Embryonic facial prominence (tissue), 1 donor: ENCODE results near the gene EIF3D.

Experiments used
- DNase-seq: peaks from one replicate; pipeline ENCODE4 v3.0.0-alpha.2; 2016; ENCODE audit errors: extremely low spot score

Gene EIF3D

DNA sequence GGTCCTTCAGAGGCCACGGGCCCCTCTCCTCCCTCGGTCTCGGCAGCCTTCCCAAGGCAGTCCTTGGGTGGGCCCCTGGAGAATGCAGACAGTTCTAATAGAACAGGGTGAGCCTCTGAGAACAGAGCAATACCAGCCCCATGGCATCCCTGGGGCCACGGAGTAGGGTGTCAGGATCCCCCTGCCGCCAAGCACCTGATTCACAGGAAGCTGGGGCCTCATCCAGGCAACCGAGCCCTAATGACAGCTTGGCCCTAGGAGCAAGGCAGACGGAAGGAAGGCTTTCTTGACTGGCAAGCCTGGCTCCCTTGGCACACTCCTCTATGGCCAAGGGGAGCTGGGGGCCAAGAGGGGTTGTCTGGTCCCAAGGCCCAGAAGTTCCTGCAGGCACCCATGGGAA lies 62.7 kb downstream of the EIF3D start:
- DNase-seq: no peak

DNA sequence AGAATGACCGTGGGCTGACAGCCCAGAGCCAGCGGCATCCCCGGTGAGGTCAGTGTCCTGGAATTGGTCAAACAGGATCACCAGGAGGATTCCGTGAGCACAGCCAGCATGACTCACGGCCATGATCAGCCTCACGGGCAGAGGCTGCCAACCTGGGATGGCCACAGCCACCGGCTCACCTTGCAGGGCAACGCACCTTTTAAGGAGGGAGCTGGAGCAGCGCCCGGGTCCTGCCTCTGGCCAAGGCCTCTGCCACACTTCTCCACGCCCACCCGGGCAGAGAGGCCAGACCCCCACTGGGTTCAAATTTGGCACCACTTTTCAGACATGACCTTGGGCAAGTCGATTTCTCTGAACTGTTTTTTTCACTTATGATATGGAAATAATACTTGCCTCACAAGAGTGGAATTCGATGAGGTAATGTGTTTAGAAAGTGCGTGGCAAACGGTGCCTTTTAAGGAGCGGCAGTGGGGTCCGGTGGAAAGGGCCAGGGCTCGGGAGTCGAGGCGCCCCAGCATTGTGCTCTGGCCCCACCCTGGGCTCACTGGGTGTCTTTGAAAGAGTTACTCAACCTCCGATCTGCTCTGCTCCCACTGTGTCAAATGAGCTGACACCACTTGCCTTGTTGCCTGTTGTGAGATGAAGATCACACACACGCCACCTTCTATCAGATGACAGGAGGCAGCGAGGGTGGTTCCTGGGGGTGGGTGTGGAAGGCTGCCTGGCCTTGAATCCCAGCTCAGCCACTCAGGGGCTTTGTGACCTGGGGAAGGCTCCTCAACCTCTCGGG lies 63.5 kb downstream of the EIF3D start:
- no peak for DNase-seq

DNA sequence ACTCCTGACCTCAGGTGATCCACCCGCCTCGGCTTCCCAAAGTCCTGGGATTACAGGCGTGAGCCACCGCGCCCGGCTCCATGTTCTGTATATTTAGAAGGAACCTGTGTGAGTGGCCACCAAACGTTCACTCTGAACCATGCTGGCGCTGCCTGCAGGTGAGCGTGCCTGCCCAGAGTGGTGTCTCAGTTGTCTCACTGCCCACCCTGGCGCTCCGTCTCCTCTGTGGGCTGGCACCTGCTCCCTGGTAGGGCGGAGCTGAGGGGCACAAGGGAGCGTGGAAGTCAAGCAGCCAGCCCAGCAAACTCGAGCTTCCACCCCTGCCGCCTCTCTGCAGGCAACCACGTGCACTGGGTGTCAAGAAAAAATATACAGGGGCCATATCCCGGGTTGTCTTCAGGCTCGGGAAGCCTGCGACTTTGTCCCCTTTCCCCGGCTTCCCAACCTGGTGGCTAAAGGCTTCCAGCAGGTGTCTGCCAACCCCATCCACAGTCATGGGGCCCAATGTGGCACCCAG lies 64.2 kb downstream of the EIF3D start:
- no peak for DNase-seq

DNA sequence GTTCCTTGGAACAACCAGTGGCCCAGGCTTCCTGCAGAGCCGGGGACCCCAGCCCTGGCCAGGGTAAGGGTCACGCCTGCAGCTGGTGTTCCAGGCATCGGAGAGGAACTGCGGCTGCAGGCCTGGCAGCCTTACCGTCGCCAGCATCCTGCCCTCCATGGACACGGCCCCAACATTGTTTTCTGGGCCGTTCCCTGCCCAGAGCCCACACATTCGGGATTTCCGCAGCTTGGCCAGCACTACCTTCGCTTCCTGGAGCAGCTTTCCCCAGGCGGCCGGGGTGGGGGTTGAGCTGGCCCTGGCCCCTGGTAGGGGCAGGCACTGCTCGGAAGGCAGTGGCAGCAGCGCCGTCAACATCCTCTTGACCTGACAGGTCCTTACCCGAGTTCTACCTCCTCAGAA lies 65.2 kb downstream of the EIF3D start:
- DNase-seq: no peak

DNA sequence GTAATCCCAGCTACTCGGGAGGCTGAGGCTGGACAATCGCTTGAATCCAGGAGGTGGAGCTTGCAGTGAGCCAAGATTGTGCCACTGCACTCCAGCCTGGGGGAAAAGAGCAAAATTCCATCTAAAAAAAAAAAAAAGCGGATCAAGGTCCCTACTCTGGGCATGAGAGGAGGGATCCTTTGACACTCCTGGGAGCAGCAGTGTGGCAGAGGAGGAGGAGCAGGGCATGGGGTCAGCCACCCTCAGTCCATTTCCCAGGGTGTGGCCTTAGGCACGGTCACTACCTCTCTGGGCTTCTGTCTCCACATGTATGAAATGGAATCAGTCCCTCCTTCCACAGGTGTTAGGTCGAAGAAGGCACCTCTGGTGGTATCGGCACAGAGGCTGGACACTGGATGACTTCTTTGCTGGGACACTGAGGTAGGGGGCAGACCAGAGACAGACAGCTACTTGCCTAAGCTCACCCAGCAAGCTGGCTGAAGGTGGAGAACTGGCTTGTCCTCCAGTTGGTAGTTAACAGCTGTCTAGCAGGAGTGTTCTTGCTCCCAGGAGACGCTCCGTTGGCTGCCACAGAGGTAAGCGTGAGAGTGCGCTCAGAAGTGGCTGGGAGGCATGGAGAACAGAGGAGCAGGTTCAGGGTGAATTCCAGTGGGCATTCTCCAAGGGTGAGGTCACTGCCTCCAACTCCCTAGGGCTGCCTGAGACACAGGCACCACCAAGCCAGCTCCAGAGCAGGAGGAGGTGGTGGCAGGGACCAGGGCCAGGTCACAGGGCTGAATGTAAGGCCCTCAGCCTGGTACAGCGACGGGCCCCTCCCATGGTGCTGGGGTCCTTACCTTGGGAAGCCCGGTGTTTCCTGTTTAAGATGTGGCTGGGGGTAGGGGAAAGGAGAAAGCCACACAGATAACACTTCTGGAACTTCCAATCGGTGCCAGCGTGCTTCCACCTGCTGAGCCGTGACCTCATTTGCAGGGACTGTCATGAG lies 67.0 kb downstream of the EIF3D start:
- DNase-seq: no peak
